Spleen (tissue), 11 donors: ENCODE results near the gene LCA5L. TPM values are rescaled to one million over a fixed set of nuclear protein-coding genes. Genes with fewer than 3 reads are reported as not detected.
"Not testable (repeated sequence)": the region's sequence is repeated elsewhere in the genome, so short reads cannot be mapped to it uniquely, and the experiment has no call there.

ENCODE experiments used
- DNase-seq: peaks from one replicate; pipeline ENCODE4 v3.0.0-alpha.2; 2020
- H3K27ac ChIP-seq, 8 donors: fragments of 200-600 bp; sonication (generic) in 7 of 8; 1 replicate in 4 of 8; 2 replicates in 4 of 8; pipeline versions ENCODE4 v1.5.0 to v1.8.0; 2016 to 2021; ENCODE audit warnings: inconsistent platforms in 4 of 8, mild to moderate bottlenecking in 4 of 8, moderate library complexity in 1 of 8
- H3K27me3 ChIP-seq, 7 donors: fragments of 200-600 bp; sonication (generic) in 6 of 7; replicated peaks in 1 of 7; 1 replicate in 4 of 7; 2 replicates in 3 of 7; pipeline versions ENCODE4 v1.5.0 to v1.8.0; 2016 to 2021; ENCODE audit warnings: inconsistent platforms in 3 of 7, mild to moderate bottlenecking in 1 of 7
- H3K36me3 ChIP-seq, 6 donors: fragments of 200-600 bp; sonication (generic) in 5 of 6; 1 replicate in 4 of 6; 2 replicates in 2 of 6; pipeline versions ENCODE4 v1.5.0 to v1.8.0; 2016 to 2021; ENCODE audit warnings: inconsistent platforms in 2 of 6
- H3K4me1 ChIP-seq, 6 donors: fragments of 200-600 bp; sonication (generic) in 5 of 6; 1 replicate in 3 of 6; 2 replicates in 3 of 6; pipeline versions ENCODE4 v1.5.0 to v1.8.0; 2016 to 2021; ENCODE audit warnings: inconsistent platforms in 3 of 6
- H3K4me3 ChIP-seq, 8 donors: fragments of 200-600 bp; sonication (generic) in 7 of 8; 1 replicate in 4 of 8; 2 replicates in 4 of 8; pipeline versions ENCODE4 v1.5.0 to v1.8.0; 2016 to 2021; ENCODE audit warnings: inconsistent platforms in 4 of 8, mild to moderate bottlenecking in 4 of 8, moderate library complexity in 2 of 8
- H3K9me3 ChIP-seq, 8 donors: fragments of 200-600 bp; sonication (generic) in 7 of 8; 1 replicate in 4 of 8; 2 replicates in 4 of 8; pipeline versions ENCODE4 v1.5.0 to v1.8.0; 2016 to 2021; ENCODE audit warnings: inconsistent platforms in 4 of 8
- CTCF ChIP-seq, 11 experiments: fragments of 200-600 bp in 7 of 11; fragments of 450-650 bp in 4 of 11; sonication (generic) in 4 of 11; IDR thresholded peaks in 8 of 11; conservative IDR thresholded peaks in 3 of 11; 1 replicate in 7 of 11; 2 replicates in 4 of 11; pipeline versions ENCODE4 v1.4.0 to v1.8.0; 2016 to 2021; ENCODE audit warnings: antibody characterized with exemption in 11 of 11, inconsistent platforms in 4 of 11, mild to moderate bottlenecking in 1 of 11
- POLR2A ChIP-seq, 3 donors: fragments of 450-650 bp; IDR thresholded peaks; one replicate each; pipeline ENCODE4 v1.5.1; 2017; ENCODE audit warnings: antibody characterized with exemption in 3 of 3, mild to moderate bottlenecking in 1 of 3
- POLR2AphosphoS5 ChIP-seq, 3 donors: sonication (generic); formaldehyde crosslinking; IDR thresholded peaks; one replicate each; pipeline ENCODE4 v1.5.1; 2017; ENCODE audit warnings: antibody characterized with exemption in 3 of 3
- WGBS, 5 donors: extraction: QIAGEN DNeasy Blood & Tissue Kit in 3 of 5; methylation state at CpG; one replicate each; pipeline versions ENCODE4 v1.1.5 to v1.1.7; 2013 to 2018; 5-methylcytosine and 5-hydroxymethylcytosine counted together
- intact Hi-C: fragments of 100-400 bp; cut with DNase I; formaldehyde crosslinking; loops from one replicate; pipeline ENCODE4 v1.15.0; 2023; ENCODE audit warnings: low total_unique reads
- polyA plus RNA-seq, 3 donors: library from polyadenylated mRNA; stranded (reverse); fragments of 200-250 nt; gene quantifications; one replicate each; pipeline ENCODE4 v1.2.1, GENCODE V29; 2013
- total RNA-seq, 7 donors: library from RNA; depleted of rRNA in 3 of 7; stranded (reverse); fragments of >200 nt in 3 of 7; fragmentation: NEBNext Ultra II Directional in 4 of 7; extraction: Animal tissue kit (Norgen Biotek cat#: 25700) in 4 of 7; gene quantifications; one replicate each; pipeline versions ENCODE4 v1.1.0 to v1.2.1, GENCODE V29; 2016 to 2021
- donor health status: healthy with polysubstance abuse.
- donor health status: DM: no; HTN: no; CAD: no; lungs with moderate emphysema.
- donor health status: DM: no; HTN: no; CAD: no.
- donor health status: Bipolar disorder and iron deficiency.
- donor health status: healthy.
- donor health status: DM: no; HTN: no; CAD: no.
- donor health status: DM: yes; HTN: yes; CAD: no.

The LCA5L gene
- total and polyA plus RNA-seq, 10 donors = 0.26 to 1.3 (median 0.46) TPM; not detected in 1

GRCh38 chr21:39373634-39374033, 71.9 kb downstream of the LCA5L start:
- no peaks in the 10 kb centered on the region for H3K27me3 ChIP-seq
- intact Hi-C loops = no loop called here
- WGBS, 5 donors = 13 to 22% (median 20%) methylated on average over 5 of the region's 5 CpGs
- peaks cover 0 to 29% (median 7%) of the 10 kb centered on the region in 6 donors for H3K4me1 ChIP-seq
- H3K36me3 ChIP-seq = no peaks in the 10 kb centered on the region
- TF ChIP-seq POLR2AphosphoS5 (IDR thresholded peaks at IDR 0.05) = no peak
- TF ChIP-seq CTCF (IDR thresholded peaks at IDR 0.05 in 8 of 11, conservative IDR thresholded peaks at IDR 0.05 in 3 of 11) = peak in 2 of 11 experiments; percentile 7 to 33
- DNase-seq = no peak
- H3K4me3 ChIP-seq = no peak overlapping the region
- no peak overlapping the region for H3K27ac ChIP-seq
- no peaks in the 10 kb centered on the region for H3K9me3 ChIP-seq

- H3K4me3 ChIP-seq, H3K9me3 ChIP-seq, H3K36me3 ChIP-seq, H3K27me3 ChIP-seq, DNase-seq, intact Hi-C loops: not testable (repeated sequence)
- Histone ChIP-seq H3K27ac (peak overlapping the region in 5 of 8 donors; percentile 20 to 79 (median 55)), H3K4me1 (peaks cover 0 to 29% (median 7%) of the 10 kb centered on the region in 6 donors)
- 52 to 76% (median 70%) methylated on average over 7 of the region's 7 CpGs for WGBS, 5 donors
Measured at GRCh38 chr21:39369896-39370288, 75.7 kb downstream of the LCA5L start.

GRCh38 chr21:39367783-39368182, 77.8 kb downstream of the LCA5L start:
- WGBS, 5 donors = 81 to 98% (median 92%) methylated on average over 2 of the region's 2 CpGs
- Histone ChIP-seq H3K4me1 (peaks cover 0 to 19% (median 7%) of the 10 kb centered on the region in 6 donors), H3K36me3 (no peaks in the 10 kb centered on the region), H3K27ac (no peak overlapping the region), H3K27me3 (peaks cover 0 to 4% (median 0%) of the 10 kb centered on the region in 7 donors), H3K4me3 (no peak overlapping the region), H3K9me3 (no peaks in the 10 kb centered on the region)
- intact Hi-C loops = no loop called here
- DNase-seq = no peak
- no peak for TF ChIP-seq CTCF (IDR thresholded peaks at IDR 0.05 in 8 of 11, conservative IDR thresholded peaks at IDR 0.05 in 3 of 11)
- TF ChIP-seq POLR2AphosphoS5 (IDR thresholded peaks at IDR 0.05) = no peak
- TF ChIP-seq POLR2A (IDR thresholded peaks at IDR 0.05) = no peak

GRCh38 chr21:39366563-39366962, 79.0 kb downstream of the LCA5L start:
- WGBS, 5 donors = 91 to 99% (median 96%) methylated on average over 4 of the region's 4 CpGs
- TF ChIP-seq POLR2AphosphoS5 (IDR thresholded peaks at IDR 0.05) = no peak
- TF ChIP-seq CTCF (IDR thresholded peaks at IDR 0.05 in 8 of 11, conservative IDR thresholded peaks at IDR 0.05 in 3 of 11) = no peak
- TF ChIP-seq POLR2A (IDR thresholded peaks at IDR 0.05) = no peak

GRCh38 chr21:39364949-39365348, 80.6 kb downstream of the LCA5L start:
- H3K27ac ChIP-seq = no peak overlapping the region
- WGBS, 5 donors = 92 to 96% (median 94%) methylated on average over 4 of the region's 4 CpGs
- intact Hi-C loops = no loop called here

More at GRCh38 chr21:39366563-39366962, 79.0 kb downstream of the LCA5L start:
- DNase-seq = no peak
- Histone ChIP-seq H3K4me1 (peaks cover 0 to 19% (median 7%) of the 10 kb centered on the region in 6 donors), H3K36me3 (no peaks in the 10 kb centered on the region), H3K9me3 (no peaks in the 10 kb centered on the region), H3K27me3 (peaks cover 0 to 10% (median 0%) of the 10 kb centered on the region in 7 donors), H3K27ac (no peak overlapping the region), H3K4me3 (no peak overlapping the region)
- intact Hi-C loops = no loop called here

More at GRCh38 chr21:39364949-39365348, 80.6 kb downstream of the LCA5L start:
- TF ChIP-seq POLR2AphosphoS5 (IDR thresholded peaks at IDR 0.05) (no peak), CTCF (IDR thresholded peaks at IDR 0.05 in 8 of 11, conservative IDR thresholded peaks at IDR 0.05 in 3 of 11) (no peak), POLR2A (IDR thresholded peaks at IDR 0.05) (no peak)
- H3K36me3 ChIP-seq = no peaks in the 10 kb centered on the region
- H3K4me1 ChIP-seq = peaks cover 0 to 5% (median under 1%) of the 10 kb centered on the region in 6 donors
- H3K9me3 ChIP-seq = no peaks in the 10 kb centered on the region
- no peak for DNase-seq
- H3K4me3 ChIP-seq = no peak overlapping the region
- peaks cover 0 to 12% (median 0%) of the 10 kb centered on the region in 7 donors for H3K27me3 ChIP-seq
